Measurements from ENCODE around the gene GRIA1.

GRCh38 chr5:153780876-153781705, 290.6 kb downstream of the GRIA1 start:
- TF ChIP-seq, protein P1, sequence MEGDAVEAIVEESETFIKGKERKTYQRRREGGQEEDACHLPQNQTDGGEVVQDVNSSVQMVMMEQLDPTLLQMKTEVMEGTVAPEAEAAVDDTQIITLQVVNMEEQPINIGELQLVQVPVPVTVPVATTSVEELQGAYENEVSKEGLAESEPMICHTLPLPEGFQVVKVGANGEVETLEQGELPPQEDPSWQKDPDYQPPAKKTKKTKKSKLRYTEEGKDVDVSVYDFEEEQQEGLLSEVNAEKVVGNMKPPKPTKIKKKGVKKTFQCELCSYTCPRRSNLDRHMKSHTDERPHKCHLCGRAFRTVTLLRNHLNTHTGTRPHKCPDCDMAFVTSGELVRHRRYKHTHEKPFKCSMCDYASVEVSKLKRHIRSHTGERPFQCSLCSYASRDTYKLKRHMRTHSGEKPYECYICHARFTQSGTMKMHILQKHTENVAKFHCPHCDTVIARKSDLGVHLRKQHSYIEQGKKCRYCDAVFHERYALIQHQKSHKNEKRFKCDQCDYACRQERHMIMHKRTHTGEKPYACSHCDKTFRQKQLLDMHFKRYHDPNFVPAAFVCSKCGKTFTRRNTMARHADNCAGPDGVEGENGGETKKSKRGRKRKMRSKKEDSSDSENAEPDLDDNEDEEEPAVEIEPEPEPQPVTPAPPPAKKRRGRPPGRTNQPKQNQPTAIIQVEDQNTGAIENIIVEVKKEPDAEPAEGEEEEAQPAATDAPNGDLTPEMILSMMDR (IDR thresholded peaks at IDR 0.05), result no peak
- TF ChIP-seq POLR2A (IDR thresholded peaks at IDR 0.05), result no peak
